Islet of Langerhans (tissue), 1 donor: ENCODE measurements around the gene EML5.

Experiments
- FAIRE-seq: peaks from one replicate; lab custom pipeline; 2011; peaks lifted over from hg19 to GRCh38; lab: Jason Lieb, UNC

The EML5 gene

DNA sequence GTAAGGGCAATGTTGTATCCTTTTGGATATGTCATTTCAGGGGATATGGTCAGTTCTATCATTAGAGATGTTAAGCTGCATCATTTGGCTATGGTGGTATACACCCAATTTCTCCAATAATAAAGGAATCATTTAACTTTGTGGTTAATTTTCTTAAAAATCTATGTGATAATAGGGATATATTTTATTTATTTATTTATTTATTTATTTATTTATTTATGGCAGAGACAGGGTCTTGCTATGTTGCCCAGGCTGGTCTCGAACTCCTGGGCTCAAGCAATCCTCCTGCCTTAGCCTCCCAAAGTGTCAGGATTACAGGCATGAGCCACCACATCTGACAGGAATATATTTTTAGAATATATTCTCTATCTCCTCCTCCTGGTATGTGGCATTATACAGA, 85.7 kb downstream of the EML5 start:
- FAIRE-seq: no peak

DNA sequence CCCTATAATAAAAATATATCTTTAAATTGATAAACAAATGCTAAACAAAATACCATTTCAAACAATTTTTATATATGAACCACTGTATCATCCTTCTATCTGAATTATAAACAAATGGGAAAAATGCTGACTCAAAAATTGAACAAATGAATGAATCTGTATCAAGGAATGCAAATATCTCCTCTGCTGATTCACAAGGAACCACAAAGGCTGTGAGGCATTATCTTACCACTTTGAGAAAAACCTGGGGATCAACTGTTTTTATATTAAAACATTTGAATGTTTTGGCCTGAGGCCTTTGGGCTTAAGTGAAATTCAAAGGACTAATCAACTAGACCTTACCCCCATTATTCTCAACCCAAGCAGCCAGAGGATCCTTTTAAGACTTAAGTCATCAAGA, 86.3 kb downstream of the EML5 start:
- FAIRE-seq: peak; percentile 56

DNA sequence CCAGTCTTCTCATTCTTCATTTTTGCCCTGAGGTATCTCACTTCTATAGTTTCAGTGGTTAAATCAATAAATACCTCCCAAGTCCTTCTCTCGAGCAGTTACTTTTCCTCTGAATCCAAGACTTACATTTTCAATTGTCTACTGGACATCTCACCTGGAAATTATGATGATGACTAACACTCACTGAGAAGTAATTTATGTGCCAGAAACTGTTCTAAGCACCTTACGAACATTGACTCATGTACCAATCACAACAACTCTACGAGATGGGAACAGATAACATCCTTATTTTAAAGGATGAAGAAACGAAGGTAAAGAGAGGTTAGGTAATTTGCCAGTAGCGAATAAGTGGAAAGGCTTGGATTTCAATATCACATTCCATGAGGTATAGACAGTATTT, 94.1 kb downstream of the EML5 start:
- FAIRE-seq: no peak

DNA sequence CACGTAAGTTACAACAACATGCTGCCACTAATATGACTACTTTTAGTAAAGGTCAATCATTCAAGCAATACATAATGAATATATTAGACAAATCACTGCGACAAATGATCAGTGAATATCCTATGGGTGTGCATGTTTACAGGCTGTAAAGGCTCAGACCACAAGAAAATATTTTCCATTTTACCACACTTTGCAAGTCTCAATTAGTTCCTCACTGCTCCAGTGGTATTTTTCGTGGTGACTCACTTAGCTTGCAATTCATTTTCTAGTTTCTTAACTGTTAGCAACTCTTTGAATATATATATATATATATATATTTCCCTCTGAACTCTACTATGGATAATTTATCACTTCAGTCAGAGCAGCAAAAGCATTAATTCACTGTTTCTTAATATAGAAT, 96.9 kb downstream of the EML5 start:
- FAIRE-seq: no peak

DNA sequence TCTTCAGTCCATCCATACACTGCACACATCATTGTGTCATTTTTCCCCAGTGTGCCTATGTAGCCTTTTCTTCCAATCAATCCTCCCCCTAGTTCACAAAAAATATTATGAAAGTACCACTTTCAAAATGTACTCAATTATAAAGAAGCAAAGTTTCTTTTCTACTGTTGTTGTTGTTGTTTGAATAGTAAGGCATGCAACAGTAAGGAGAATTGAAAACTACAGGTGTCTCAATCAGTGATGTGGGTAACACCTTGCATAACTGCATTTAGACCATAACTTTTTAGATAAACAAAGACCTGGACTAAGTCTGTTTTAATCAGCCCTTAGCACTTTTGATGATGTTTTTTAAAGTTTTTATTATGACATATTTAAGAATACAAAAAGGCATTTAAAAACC, 104.4 kb downstream of the EML5 start:
- FAIRE-seq: no peak

DNA sequence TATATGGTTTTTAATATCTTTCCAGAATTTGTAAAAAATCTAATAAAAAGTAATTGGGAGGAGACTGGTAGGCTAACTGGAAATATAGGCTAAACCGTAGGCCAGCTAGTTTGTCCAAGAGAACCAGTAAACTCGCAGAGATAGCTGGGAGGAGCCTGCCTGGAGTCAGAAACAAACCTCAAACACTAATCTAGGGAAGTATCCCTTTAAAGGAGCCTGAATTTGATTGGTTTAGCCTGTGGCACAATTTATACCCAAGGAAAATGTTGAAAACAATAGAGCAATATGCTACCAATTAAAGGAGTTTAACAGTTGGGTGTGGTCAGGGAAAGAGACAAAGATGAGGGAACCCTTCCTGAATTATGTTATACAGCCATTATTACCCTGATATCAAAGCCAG, 109.6 kb downstream of the EML5 start:
- no peak for FAIRE-seq

DNA sequence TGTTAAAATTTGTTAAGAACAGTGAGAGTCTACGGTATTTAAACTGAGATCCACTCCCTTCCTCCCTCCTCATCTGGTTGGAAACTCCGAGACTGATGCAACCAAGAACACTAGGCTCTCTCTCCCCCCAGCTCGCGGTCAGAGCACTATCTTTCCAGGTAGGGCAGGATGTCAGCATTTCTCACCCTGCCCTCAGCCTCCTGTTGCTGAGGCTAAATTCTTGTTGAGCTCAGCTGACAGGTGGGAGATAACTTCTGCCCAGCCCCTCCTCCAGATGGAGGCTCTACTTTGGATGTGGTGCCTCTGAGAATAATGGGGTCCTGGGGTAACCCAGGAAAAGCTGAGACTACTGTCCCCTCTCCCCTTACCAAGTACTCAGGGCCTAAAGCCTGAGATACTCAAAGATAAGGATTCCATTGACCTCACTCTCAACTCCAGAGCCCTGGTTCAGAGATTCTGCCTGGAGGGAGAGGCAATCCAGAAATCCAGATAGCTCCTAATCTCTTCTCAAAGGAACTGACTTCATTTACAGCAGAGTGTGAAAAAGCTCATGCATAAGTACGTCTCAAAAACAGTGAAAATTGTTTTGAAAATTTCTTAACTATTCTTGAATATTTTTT, 110.1 kb downstream of the EML5 start:
- FAIRE-seq: no peak

DNA sequence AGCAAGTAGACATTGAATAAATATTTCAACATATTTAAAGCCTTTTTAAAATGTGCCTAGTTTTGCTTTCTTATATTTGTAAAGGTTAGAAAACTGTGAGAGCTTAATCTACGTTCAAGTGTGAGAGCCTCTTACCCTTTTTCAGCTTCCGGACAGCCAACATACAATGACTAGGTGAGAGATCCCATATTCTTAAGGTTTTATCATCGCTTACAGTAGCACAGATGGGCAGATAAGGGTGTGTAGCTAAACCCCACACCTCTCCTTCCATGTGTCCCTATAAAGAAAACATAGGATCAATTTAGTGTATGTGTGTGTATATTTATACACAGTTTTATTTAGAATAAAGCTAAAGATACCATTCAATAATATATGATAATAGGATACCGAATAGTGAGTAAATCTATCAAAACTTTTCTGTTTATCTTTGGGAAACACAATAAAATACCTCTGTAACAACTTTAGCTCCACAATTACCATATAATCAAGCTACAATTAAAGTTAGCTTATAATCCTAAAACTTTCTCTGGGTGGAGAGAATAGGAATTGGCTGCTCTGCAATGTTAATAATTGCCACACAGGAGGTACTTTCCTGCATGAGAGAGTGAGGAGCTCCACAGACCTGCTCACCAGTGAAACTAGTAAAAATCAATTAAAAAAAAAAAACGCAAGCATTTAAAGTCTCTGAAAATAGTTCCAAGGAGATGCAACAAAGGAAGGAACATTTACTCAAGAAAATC, 110.8 kb downstream of the EML5 start:
- FAIRE-seq: no peak

DNA sequence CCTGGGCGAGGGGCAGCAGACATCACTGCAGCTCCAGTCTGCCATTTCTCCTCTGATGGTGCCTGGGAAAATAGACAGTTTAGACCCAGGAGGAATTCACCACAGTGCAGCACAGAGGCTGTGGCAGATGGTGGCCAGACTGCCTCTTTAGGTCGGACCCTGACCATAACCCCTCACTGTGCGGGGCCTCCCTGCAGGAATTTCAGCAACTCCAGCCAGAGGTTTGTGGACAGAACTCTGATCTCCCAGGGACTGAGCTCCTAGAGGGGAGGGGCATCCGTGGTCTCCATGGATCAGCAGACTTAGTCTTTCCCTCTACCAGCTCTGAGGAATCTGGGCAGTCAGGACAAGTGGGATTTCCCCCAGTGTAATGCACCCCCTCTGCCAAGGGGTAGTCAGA, 123.4 kb downstream of the EML5 start:
- FAIRE-seq: no peak

DNA sequence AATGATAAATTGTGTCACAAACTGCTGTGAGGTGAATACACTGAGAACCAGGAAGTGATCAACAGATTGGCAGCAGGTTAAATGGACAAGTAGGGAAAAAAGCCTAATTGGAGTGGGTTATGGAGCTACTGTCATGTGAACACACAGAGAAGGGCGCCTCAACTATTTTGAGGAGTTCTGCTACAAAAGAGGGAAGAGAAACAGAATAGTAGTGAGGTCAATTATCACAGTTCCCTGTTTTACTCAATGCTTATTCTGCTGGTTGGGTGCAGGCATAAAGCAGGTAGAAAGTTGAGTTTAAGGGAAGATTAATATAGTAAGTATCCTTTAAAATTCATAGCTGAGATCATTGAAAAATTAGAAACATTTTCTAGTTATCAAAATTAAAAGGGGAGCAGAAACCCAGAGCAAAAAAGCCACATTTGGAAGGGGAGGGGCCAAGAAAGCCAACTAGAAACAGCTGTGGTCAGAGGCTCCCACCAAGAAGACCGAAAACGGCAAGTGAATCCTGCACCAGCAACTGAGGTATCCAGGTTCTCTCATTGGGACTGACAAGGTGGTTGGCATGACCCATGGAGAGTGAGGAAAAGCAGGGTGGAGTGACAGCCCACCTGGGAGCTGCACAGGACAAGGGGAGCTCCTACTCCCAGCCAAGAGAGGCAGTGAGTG, 124.2 kb downstream of the EML5 start:
- FAIRE-seq: no peak

DNA sequence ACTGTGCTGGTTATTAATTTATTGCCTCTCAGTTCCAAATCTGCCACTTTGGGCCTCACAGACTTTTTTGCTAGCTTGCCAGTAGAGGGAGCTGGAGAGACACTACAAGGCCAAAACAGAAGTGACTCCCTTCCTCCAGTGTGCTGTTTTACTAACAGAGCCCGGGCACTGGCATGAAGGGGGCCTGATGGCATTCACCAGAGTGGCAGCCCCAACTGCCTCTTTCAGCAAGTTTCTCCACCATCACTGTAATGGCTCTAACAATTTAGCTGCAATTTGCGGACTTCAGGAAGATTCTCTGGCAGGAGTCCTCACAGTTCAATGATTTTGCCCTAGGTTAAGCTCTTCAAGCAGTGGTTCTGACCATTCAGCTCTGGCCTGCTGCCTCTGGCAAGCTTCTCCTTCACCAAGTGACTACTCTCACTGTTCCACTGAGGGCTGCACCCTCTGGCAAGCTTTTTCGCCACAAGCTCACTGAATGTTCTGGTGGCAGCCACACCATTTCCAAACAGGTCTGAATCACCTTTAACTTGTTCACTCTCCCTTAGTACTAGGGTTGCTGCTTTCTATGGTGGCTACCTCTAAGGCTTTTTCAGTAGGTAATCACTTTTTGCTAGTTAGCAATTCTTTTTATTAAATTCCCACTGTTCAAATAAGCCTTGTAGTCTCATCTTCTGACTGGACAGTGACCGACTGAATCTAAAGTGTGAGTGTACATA, 125.0 kb downstream of the EML5 start:
- FAIRE-seq: peak; percentile 5

DNA sequence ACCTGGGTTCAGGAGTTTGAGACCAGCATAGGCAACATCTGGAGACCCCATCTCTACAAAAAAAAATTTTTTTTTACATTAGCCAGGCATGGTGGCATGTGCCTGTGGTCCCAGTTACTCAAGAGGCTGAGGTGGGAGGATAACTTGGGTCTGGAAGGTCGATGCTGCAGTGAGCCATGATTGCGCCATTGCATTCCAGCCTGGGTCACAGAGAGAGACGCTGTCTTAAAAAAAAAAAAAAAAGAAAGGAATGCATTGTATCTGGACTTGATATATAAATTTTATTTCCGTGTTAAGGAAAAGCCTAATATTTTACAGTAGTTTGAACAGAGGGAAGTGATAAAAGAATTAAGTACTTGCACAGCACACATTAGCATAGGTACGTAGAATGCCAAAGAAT, 132.7 kb downstream of the EML5 start:
- no peak for FAIRE-seq

DNA sequence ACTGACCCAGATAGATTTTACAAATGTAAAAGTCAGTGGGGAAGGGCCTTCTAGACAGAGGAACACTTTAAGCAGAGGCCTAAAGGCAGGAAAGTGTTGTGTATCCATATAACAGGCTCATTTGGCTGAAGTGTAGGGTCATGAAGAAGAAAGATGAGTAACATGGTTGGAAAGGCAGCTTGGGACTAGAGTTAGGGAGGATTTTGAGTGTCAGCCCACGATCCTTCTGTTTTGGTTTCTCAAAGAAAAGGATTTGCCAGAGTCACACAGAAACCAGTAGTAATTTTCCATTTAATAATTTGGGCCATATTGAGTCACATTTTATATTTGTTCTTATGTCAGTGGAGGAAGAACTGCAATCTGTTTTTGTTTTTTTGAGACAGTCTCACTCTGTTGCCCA, 153.5 kb downstream of the EML5 start:
- no peak for FAIRE-seq

DNA sequence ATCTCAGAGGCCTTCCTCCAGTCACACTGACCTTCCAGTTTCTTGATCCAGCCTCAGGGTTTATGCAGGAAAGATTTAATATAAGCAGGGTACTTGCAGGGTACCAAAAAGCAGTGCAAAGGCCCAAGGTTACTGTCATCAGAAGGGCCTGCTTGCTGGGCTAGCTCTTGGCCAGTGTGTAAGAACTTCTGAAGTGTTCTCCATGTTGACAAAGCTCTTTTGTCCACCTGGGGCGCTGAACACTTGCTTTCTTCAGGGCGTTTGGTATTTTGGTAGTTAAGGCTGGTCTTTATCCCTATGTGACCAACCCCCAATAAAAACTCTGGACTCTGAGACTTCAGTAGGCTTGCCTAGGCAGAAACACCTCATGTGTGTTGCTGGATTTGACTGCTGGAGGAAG, 160.2 kb downstream of the EML5 start:
- no peak for FAIRE-seq

DNA sequence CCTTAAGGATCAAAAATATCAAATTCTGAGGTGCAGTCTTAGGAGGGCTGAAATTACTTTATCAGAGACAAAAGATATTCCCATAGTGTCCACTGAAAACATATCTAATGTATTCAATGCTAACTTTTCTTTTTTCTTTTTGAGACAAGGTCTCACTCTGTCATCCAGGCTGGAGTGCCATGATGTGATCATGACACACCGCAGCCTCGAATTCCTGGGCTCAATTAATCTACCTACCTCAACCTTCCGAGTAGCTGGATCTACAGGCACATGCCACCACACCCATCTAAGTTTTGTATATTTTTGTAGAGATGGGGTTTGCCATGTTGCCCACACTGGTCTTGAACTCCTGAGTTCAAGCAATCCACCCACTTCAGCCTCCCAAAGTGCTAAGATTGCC, 161.7 kb downstream of the EML5 start:
- FAIRE-seq: no peak

DNA sequence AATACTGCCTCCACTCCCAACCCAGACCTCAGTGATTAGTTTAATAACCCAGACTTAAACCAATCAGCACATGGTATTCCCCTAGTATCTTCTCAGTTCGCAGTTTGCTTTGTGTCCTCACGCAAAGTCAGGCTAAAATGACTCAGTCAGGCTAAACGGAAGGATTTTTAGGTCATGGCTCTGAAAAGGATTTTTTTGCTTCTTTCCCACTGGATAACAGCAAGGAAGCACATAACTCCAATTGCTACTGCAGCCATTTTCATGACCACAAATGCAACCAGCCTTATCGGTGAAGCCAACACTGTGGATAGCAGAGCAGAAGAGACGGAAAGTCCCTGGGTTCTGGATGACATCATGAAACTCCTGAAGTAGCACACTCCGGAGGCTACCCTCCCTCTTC, 162.2 kb downstream of the EML5 start:
- FAIRE-seq: no peak

DNA sequence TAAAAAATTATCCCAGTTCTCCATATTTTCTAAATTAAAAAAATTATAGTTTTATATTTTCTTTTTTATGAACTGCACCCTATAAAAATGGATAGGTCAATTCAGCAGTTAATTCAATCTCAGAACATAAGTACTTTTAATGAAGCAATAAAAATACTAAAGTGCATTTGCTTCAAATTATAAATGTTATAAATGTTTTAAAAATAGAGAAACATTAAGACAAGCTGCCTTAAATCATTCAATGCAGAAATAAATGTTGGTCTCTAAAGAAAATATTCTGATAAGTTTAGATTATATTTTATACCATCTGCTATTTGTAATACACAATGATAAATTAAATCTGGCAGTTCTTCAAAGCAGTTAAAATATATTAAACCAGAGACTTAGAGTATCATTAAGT, 164.3 kb downstream of the EML5 start:
- peak; percentile 79 for FAIRE-seq

DNA sequence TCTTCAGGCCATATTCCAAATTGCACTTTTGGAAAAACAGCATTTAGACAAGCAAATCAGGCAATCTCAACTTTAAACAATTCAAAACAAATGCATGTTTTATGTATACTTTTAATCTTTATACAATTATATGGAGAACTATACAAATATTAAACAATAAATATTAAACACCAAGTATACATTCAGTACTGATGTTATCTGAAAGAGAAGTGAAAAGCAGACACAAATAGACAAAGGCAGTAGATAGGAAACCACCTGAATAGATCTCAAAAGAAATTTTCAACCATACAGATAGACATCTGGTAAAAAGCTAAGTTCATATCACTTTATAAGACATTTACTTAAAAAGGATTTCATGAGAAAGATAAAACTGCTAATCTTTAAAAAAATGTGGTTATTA, 164.7 kb downstream of the EML5 start:
- FAIRE-seq: peak; percentile 70

DNA sequence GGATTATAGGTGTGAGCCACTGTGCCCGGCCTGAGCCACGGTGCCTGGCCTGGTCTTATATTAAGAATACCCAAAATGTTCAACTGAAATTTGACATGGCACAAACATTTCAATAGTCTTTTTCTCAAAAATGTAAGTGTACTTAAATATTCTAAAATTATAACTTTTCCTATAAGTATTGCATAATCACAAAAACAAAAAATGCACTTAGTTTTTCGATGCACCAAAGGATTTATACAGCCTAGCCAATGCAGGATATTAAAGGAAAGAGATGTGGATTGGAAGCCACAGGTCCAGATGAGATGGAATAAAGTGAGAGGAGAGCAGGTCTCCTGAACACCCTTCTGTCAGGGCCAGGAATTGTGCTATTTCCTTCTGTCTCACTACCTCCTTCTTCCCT, 167.1 kb downstream of the EML5 start:
- FAIRE-seq: no peak

DNA sequence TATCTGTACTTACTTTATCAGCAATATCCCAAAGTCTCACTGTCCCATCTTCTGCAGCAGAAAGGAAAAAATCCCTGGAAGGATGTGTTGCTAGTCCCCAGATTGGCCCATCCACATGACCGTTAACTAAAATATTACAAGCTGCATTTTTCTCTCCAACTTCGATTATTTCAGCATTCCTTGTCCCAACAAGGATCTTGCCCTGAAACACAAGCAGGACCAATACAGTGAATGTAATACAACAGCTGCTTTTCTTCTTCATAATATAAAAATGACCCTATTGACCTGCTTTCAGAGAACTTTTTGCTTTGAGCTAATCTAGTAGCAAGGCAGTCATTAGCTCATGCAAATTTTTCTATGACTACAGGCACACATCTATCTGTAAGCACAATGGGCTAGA, 171.7 kb downstream of the EML5 start:
- FAIRE-seq: no peak

DNA sequence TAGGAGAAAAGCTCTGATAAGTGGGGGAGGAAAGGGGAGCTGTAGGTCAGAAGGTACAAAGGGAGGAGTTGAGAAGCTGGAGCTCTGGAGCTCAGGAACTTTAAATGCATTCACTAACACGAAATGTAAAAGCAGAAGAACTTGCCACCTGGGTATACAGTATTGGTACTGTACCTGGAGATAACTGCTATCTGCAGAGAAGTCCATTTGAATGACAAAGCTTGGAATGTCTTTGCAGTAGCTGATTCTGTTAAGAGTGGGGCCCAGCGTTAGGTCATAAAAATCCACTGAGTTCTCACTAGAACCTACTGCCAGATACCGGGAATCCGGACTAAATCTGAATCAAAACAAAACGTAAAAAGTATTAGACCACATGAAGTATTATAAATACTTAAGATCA, 174.3 kb downstream of the EML5 start:
- FAIRE-seq: no peak

DNA sequence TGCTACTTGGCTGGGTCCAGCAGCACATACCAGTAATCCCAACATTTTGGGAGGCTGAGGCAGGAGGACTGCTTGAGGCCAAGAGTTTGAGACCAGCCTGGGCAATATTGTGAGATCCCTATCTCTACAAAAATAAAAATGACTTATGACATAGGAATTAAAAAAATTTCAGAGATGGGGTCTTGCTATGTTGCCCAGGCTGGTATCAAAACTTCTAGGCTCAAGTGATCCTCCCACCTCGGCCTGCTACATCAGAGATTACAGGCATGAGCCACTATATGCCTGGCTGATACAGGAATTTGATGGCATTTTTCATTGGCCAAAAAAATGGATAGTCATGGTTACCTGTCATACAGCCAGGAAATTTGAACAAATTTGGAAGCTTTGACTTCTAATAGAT, 175.3 kb downstream of the EML5 start:
- no peak for FAIRE-seq

DNA sequence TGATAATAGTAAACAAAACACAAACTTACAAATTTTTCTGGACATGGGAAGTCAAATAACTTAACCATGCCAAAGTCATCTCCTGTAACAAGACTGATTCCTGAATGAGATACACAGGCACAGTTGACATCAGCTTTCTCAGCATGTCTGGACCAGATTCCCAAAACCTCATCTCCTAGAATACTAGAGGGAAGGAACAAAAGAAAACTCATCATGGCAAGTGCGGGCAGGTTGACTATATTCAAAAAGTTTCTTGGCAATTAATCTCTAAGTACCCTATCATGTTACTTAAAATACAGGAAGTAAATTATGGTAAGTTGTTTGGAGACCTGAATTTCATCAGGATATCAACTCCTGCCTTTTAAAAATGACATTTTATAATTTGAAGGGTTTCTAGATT, 176.1 kb downstream of the EML5 start:
- no peak for FAIRE-seq
